ENCODE data around the gene FBXO10. TPM values are rescaled to one million over a fixed set of nuclear protein-coding genes. Genes with fewer than 3 reads are reported as not detected.
A peak's percentile ranks its signal among the peaks of the same experiment; 100 is the strongest.
"Not testable (repeated sequence)": the region's sequence is repeated elsewhere in the genome, so short reads cannot be mapped to it uniquely, and the experiment has no call there.

Gene FBXO10
- 1 to 10 TPM; 5.4 to 6.1 TPM for total RNA-seq
- long read RNA-seq, donor 1, partial matches to known transcripts: 1 of 2 reads
- long read RNA-seq, donor 1, other reads (novel, unspliced or antisense): 1 of 2 reads
- long read RNA-seq, donor 2, partial matches to known transcripts: 4 of 4 reads
- long read RNA-seq, donor 2, other reads (novel, unspliced or antisense): 0 of 4 reads

DNA sequence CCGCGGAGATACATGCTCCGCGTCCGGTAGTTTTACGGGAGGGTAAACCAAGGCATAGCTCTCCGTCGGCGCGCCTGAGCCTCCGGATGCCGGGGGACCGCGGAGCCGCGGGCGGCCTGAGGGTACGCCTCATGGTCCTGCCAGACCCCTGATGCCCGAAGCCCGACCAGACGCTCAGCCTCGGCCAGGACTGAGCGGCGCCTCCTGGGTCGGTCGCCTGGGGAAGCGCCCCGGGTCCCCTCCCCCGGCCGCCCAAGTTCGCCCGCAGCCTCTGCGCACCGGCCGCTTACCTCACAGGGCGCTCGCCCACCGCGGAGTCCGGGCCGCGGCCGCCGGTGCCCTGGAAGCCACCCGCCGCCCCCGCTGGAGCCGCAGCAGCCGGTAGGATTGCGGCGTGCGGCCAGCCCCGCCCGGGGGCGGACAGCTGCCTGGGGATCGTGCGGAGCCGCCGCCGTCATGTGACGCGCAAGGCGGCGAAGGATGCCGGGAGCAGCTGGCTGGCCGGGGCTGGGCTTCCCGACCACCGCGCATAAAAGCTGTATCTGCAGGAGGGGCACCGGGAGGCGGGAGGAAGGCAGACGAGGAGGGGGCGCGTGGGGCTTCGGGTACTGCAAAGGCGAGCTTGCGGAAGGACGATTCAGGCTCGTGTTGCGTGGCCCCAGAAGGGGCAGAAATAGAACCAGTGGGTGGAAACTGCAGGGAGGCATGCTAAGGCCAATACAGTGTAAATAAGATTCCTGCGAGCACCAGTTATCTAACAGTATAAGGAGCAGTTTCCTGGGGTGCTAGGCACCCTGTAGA, at the start of gene FBXO10:
FBXO10 (minus strand) TSS at position 460 of the 801 bp plus-strand sequence. CDS start 34,612 bp downstream, outside the sequence.
- intact Hi-C loops (cut with DNase I): no loop called here

GRCh38 chr9:37625758-37626147, 49.6 kb upstream of the FBXO10 start:
- intact Hi-C loops (cut with DNase I): no loop called here
- no peak for DNase-seq (ENCODE audit: low spot score)

More for the DNA sequence above, at the start of gene FBXO10:
- DNase-seq (ENCODE audit: low spot score): peak; percentile 89

DNA sequence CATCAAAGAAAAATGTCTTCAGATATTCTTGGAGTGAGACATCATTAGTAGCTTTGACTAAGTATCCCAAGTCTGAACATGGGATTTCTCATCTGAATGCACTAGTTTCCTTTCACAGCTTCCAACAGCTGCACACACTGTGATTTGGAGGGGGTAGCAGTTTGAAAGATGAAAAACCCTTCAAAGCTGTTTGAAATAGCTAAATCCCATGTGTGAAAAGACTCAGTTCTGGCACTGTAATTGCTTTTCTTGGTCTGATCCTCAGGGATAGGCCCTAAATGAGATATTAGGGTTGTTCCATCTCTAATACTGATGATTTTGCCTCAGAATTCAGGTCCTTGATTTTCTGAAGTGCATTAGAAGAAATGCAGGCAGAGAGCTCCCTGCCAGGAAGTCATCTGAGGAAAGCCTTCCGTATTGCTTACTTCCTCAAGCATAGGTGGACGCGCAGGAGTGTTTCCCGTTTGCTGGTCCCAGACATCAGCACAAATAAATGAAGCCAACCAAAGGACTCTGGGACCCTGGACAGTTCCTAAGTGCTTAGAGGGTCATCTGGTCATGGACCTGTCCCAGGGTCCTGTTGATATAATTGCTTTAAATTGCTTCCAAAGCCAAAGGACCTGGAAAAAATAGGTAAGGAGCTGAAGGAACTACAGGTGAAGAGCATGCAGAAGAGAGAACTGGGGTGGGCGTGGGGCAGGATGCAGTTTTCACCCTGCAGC, 49.0 kb upstream of the FBXO10 start:
- intact Hi-C loops (cut with DNase I): no loop called here
- no peak for DNase-seq (ENCODE audit: low spot score)

- no peak for DNase-seq (ENCODE audit: low spot score)
- intact Hi-C loops (cut with DNase I): no loop called here
Observed at GRCh38 chr9:37624073-37624472, 47.9 kb upstream of the FBXO10 start.

DNA sequence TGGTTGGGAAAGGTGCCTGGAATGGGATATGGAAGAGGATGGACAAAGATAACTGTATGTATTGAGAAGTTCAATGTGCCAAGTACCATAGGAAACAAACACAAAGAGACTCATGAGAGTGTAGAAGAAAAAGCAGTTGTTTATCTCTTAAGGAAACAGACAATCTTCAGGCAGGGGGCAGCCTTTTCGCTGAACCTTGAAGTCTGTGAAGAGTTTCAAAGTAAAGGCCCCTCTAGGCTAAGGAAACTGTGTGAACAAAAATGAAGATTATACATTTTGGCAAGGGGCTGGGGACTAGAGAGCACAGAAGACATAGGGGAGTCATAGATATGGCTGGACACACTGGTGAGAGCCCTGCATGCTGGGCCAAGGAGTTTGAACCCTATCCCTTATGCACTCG, 47.1 kb upstream of the FBXO10 start:
- DNase-seq (ENCODE audit: low spot score): no peak
- intact Hi-C loops (cut with DNase I): no loop called here

DNA sequence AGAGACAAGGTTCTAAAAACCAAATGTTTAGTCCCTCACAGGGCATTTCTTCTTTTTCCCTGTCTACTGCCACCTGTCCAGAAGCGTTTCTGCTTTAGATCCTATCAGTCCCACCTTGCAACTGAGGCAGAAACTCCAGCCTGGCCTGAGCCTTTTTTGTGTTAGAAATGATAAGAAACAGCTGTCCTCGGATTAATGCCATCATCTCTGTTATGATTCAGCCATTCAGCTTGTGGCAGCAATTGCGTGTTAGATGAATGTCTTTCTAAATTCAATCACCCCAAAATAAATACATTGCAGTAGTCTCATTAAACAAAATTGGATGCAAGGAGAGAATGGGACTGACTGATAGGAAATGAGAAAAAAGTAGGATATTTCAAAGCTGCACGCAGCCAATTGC, 46.3 kb upstream of the FBXO10 start:
- DNase-seq (ENCODE audit: low spot score): no peak
- intact Hi-C loops (cut with DNase I): no loop called here

- intact Hi-C loops (cut with DNase I): no loop called here
- no peak for DNase-seq (ENCODE audit: low spot score)
Observed at GRCh38 chr9:37621273-37622121, 45.3 kb upstream of the FBXO10 start.

GRCh38 chr9:37620396-37620795, 44.2 kb upstream of the FBXO10 start:
- intact Hi-C loops (cut with DNase I): no loop called here
- no peak for DNase-seq (ENCODE audit: low spot score)

- no peak for DNase-seq (ENCODE audit: low spot score)
- intact Hi-C loops (cut with DNase I): no loop called here
Observed at GRCh38 chr9:37619806-37620205, 43.6 kb upstream of the FBXO10 start.

- no peak for DNase-seq (ENCODE audit: low spot score)
- intact Hi-C loops (cut with DNase I): no loop called here
Observed at GRCh38 chr9:37618817-37619216, 42.6 kb upstream of the FBXO10 start.

GRCh38 chr9:37617832-37618231, 41.7 kb upstream of the FBXO10 start:
- intact Hi-C loops (cut with DNase I): no loop called here

DNA sequence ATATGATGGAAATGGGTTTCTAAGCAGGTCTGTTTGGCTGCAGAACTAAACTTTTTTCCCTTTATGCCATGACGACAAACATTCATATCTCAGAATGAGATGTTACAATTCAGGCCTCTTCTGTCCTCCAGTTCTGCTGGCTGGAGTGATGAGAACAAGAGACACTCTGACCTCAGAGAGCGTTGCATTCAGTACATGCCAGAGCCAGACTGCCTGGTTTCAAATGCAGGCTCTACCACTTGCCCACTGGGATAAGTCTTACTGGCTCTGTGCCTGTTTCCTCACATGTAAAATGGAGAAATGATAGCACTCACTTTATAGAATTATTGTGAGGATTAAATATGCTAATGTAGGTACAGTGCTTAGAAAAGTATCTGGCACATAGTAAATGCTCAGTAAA, 41.0 kb upstream of the FBXO10 start:
- intact Hi-C loops (cut with DNase I): no loop called here
- DNase-seq (ENCODE audit: low spot score): no peak

More at GRCh38 chr9:37617832-37618231, 41.7 kb upstream of the FBXO10 start:
- DNase-seq (ENCODE audit: low spot score): no peak

GRCh38 chr9:37611961-37612360, 35.8 kb upstream of the FBXO10 start:
- intact Hi-C loops (cut with DNase I): no loop called here
- no peak for DNase-seq (ENCODE audit: low spot score)

DNA sequence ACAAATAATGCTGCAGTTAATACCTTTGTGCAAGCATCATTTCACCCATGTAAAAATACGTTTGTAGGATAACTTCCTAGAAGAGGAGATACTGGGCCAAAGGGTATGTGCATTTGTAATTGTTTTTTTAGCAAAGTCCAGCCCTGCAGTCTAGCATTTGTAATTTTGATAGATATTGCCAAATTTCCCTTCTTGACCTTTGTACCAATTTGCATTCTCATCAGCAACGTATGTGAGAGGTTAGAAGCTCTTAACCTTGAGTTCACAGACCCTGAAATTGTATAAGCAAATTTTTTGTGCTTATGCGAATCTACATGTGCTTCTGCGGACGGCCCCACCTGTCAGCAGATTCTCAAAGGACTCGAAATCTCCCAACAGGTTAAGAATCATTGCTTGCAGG, 34.8 kb upstream of the FBXO10 start:
- intact Hi-C loops (cut with DNase I): no loop called here
- DNase-seq (ENCODE audit: low spot score): no peak

- DNase-seq (ENCODE audit: low spot score): no peak
- intact Hi-C loops (cut with DNase I): no loop called here
Observed at GRCh38 chr9:37609735-37610397, 33.7 kb upstream of the FBXO10 start.

- intact Hi-C loops (cut with DNase I): no loop called here
- DNase-seq (ENCODE audit: low spot score): no peak
Observed at GRCh38 chr9:37608250-37608649, 32.1 kb upstream of the FBXO10 start.

DNA sequence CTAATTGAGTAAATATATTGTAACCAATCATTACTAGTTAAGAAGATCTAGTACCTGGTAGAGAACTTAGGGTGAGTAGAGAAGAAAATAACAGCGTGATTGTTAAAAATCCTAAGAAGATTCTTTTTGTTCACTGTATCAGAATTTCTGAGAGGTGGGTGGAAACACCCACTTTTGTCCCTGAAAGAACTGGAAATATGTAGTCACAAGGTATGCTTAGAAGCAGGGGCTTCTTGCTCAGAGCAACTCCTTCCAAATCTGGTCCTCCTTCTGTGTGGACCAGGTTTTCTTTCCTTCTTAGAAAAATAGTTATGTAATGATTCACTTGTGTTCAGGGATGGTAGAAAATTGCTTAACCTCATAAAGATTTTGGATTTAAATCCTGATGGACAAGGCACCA, 28.1 kb upstream of the FBXO10 start:
- no peak for DNase-seq (ENCODE audit: low spot score)
- intact Hi-C loops (cut with DNase I): no loop called here

DNA sequence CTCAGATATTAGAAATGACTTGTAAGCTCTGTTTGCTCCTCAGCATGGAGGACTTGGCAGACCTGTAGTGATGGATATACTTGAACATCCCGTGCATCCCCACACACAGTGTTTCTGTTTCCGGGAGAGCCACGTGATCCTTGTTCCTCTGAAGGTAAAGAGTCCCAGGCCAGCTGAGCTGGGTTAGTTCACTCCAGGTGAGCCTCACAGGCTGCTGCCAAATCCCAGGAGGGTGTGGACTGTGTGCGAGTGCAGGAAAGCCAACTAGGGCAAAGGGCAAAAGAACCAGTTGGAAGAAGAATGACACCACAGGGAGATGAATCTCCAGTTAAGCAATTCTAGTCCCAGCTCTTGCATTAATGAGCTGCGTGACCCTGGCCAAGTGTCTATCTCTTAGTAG, 26.6 kb upstream of the FBXO10 start:
- no peak for DNase-seq (ENCODE audit: low spot score)
- intact Hi-C loops (cut with DNase I): no loop called here

DNA sequence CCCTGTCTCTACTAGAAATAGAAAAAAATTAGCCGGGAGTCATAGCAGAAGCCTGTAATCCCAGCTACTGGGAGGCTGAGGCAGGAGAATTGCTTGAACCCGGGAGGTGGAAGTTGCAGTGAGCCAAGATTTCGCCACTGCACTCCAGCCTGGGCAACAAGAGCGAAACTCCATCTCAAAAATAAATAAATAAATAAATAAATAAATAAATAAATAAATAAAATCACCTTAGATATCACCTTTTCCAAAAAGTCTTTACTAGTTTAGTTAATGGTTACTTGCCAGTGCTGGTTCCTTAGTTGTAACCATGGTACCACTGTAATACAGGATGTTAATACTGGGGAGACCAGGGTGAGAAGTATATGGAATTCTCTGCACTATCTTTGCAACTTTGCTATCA, 25.9 kb upstream of the FBXO10 start:
- DNase-seq (ENCODE audit: low spot score); intact Hi-C loops (cut with DNase I): not testable (repeated sequence)

Data from posterior vena cava (tissue), 2 donors.